ENCODE measurements around the gene MDM2.

DNA sequence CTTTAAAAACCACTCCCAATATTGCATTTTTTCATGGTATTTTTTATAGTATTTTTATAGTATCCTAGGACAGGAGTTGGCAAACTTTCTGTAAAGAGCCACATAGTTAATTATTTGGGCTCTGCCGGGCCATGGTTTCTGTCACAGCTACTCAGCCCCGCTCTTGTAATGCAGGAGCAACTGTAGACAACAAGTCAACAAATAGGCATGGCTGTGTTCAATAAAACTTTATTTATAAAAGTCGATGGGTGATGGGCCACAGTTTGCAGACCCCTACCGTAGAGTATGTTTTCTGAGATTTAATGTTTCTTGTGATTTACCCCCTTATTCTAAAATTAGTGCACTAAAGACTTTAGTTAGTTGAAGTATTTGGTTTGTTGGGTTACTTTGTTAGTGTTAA is 25.5 kb downstream of the MDM2 start:
- TF ChIP-seq, protein P1, sequence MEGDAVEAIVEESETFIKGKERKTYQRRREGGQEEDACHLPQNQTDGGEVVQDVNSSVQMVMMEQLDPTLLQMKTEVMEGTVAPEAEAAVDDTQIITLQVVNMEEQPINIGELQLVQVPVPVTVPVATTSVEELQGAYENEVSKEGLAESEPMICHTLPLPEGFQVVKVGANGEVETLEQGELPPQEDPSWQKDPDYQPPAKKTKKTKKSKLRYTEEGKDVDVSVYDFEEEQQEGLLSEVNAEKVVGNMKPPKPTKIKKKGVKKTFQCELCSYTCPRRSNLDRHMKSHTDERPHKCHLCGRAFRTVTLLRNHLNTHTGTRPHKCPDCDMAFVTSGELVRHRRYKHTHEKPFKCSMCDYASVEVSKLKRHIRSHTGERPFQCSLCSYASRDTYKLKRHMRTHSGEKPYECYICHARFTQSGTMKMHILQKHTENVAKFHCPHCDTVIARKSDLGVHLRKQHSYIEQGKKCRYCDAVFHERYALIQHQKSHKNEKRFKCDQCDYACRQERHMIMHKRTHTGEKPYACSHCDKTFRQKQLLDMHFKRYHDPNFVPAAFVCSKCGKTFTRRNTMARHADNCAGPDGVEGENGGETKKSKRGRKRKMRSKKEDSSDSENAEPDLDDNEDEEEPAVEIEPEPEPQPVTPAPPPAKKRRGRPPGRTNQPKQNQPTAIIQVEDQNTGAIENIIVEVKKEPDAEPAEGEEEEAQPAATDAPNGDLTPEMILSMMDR (IDR thresholded peaks at IDR 0.05): no peak
- no peak for TF ChIP-seq SP1 (CRISPR knock-in tag; conservative IDR thresholded peaks at IDR 0.05)
- TF ChIP-seq, protein P2, sequence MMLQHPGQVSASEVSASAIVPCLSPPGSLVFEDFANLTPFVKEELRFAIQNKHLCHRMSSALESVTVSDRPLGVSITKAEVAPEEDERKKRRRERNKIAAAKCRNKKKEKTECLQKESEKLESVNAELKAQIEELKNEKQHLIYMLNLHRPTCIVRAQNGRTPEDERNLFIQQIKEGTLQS (CRISPR knock-in tag; conservative IDR thresholded peaks at IDR 0.05): no peak
- TF ChIP-seq ZNF219 (CRISPR knock-in tag; IDR thresholded peaks at IDR 0.05; ENCODE audit: borderline replicate concordance): no peak
- no peak for TF ChIP-seq JUN (CRISPR knock-in tag; IDR thresholded peaks at IDR 0.05)
- TF ChIP-seq, protein P3, sequence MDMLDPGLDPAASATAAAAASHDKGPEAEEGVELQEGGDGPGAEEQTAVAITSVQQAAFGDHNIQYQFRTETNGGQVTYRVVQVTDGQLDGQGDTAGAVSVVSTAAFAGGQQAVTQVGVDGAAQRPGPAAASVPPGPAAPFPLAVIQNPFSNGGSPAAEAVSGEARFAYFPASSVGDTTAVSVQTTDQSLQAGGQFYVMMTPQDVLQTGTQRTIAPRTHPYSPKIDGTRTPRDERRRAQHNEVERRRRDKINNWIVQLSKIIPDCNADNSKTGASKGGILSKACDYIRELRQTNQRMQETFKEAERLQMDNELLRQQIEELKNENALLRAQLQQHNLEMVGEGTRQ (CRISPR knock-in tag; IDR thresholded peaks at IDR 0.05): no peak
- no peak for TF ChIP-seq TP53 (CRISPR knock-in tag; IDR thresholded peaks at IDR 0.05)
